GM12865 (cell line): ENCODE measurements around the gene PPP6R3.

Experiments
- DNase-seq: peaks from one replicate; pipeline ENCODE4 v3.0.0; 2010; ENCODE audit warnings: low read depth
- H3K4me3 ChIP-seq: 2 replicates; pipeline ENCODE4 v1.5.1; 2011; ENCODE audit warnings: mild to moderate bottlenecking, low read depth, low read length, control low read depth
- CTCF ChIP-seq: IDR thresholded peaks from 2 replicates; pipeline ENCODE4 v1.5.1; 2011; ENCODE audit warnings: low read length, control low read depth, low read depth, inconsistent platforms; ENCODE audit not compliant: insufficient read depth; ENCODE audit errors: missing control alignments

PPP6R3 gene

GRCh38 chr11:68436162-68436888, 24.2 kb upstream of the PPP6R3 start:
- H3K4me3 ChIP-seq = no peak overlapping the region
- no peak for DNase-seq
- no peak for TF ChIP-seq CTCF

GRCh38 chr11:68436985-68437926, 23.3 kb upstream of the PPP6R3 start:
- no peak for DNase-seq
- no peak for TF ChIP-seq CTCF
- H3K4me3 ChIP-seq = no peak overlapping the region

- DNase-seq = no peak
- H3K4me3 ChIP-seq = no peak overlapping the region
- TF ChIP-seq CTCF = no peak
Measured at GRCh38 chr11:68437927-68438657, 22.5 kb upstream of the PPP6R3 start.

GRCh38 chr11:68438658-68439259, 21.8 kb upstream of the PPP6R3 start:
- no peak for TF ChIP-seq CTCF
- no peak for DNase-seq
- H3K4me3 ChIP-seq = no peak overlapping the region

GRCh38 chr11:68439355-68440065, 21.0 kb upstream of the PPP6R3 start:
- no peak for TF ChIP-seq CTCF
- DNase-seq = no peak
- no peak overlapping the region for H3K4me3 ChIP-seq

- DNase-seq = no peak
- no peak for TF ChIP-seq CTCF
- no peak overlapping the region for H3K4me3 ChIP-seq
Measured at GRCh38 chr11:68440224-68440623, 20.3 kb upstream of the PPP6R3 start.
